Measurements from ENCODE around the gene FBXL13. TPM values are rescaled to one million over a fixed set of nuclear protein-coding genes. Genes with fewer than 3 reads are reported as not detected.
"Not testable (repeated sequence)": the region's sequence is repeated elsewhere in the genome, so short reads cannot be mapped to it uniquely, and the experiment has no call there.

The FBXL13 gene
- total and polyA plus RNA-seq, 2 experiments from 2014 or later, result 0.24 to 0.43 TPM

DNA sequence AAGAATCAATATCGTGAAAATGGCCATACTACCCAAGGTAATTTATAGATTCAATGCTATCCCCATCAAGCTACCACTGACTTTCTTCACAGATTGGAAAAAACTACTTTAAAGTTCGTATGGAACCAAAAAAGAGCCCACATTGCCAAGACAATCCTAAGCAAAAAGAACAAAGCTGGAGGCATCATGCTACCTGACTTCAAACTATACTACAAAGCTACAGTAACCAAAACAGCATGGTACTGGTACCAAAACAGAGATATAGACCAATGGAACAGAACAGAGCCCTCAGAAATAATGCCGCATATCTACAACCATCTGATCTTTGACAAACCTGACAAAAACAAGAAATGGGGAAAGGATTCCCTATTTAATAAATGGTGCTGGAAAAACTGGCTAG, 53.7 kb downstream of the FBXL13 start:
- H3K4me1 ChIP-seq (ENCODE audit: insufficient read depth); H3K4me2 ChIP-seq (ENCODE audit: unreplicated experiment); H3K27me3 ChIP-seq (replicated peaks; ENCODE audit: insufficient read depth); in situ Hi-C loops (cut with MboI); H3K27ac ChIP-seq; H3K79me2 ChIP-seq (ENCODE audit: insufficient read depth); H2AFZ ChIP-seq; DNase-seq; H3K4me3 ChIP-seq; H3K9me2 ChIP-seq (ENCODE audit: insufficient read depth); H3K9me3 ChIP-seq (ENCODE audit: low read depth); H3F3A ChIP-seq (ENCODE audit: insufficient read depth); H3K36me3 ChIP-seq (ENCODE audit: low read depth); H3K9ac ChIP-seq; H4K20me1 ChIP-seq (ENCODE audit: insufficient read depth): not testable (repeated sequence)
- 66 to 67% methylated on average over 2 to 3 of the region's 3 CpGs for WGBS, 2 experiments (ENCODE audit: low coverage in 1 of 2, low lambda C conversion rate in 2 of 2, missing lambda C conversion rate in 2 of 2)

DNA sequence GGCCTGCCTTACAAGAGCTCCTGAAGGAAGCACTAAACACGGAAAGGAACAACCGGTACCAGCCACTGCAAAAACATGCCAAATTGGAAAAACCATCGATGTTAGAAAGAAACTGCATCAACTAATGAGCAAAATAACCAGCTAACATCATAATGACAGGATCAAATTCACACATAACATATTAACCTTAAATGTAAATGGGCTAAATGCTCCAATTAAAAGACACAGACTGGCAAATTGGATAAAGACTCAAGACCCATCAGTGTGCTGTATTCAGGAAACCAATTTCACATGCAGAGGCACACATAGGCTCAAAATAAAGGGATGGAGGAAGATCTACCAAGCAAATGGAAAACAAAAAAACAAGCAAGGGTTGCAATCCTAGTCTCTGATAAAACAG, 56.3 kb downstream of the FBXL13 start:
- H3K4me1 ChIP-seq (ENCODE audit: insufficient read depth); H3K27me3 ChIP-seq (replicated peaks; ENCODE audit: insufficient read depth); H4K20me1 ChIP-seq (ENCODE audit: insufficient read depth); H3K9me2 ChIP-seq (ENCODE audit: insufficient read depth); H3F3A ChIP-seq (ENCODE audit: insufficient read depth); H3K9me3 ChIP-seq (ENCODE audit: low read depth); H3K79me2 ChIP-seq (ENCODE audit: insufficient read depth); H3K9ac ChIP-seq; H3K27ac ChIP-seq; DNase-seq; H3K4me3 ChIP-seq; H3K36me3 ChIP-seq (ENCODE audit: low read depth); H3K4me2 ChIP-seq (ENCODE audit: unreplicated experiment); in situ Hi-C loops (cut with MboI); H2AFZ ChIP-seq: not testable (repeated sequence)
- 66 to 81% methylated on average over 3 of the region's 3 CpGs for WGBS, 2 experiments (ENCODE audit: low coverage in 1 of 2, low lambda C conversion rate in 2 of 2, missing lambda C conversion rate in 2 of 2)

GRCh38 chr7:103011650-103012049, 62.9 kb downstream of the FBXL13 start:
- H3K79me2 ChIP-seq (ENCODE audit: insufficient read depth), result no peaks in the 10 kb centered on the region
- H3K36me3 ChIP-seq (ENCODE audit: low read depth), result no peaks in the 10 kb centered on the region
- H3K4me2 ChIP-seq (ENCODE audit: unreplicated experiment), result no peak overlapping the region
- TF ChIP-seq EZH2phosphoT487 (IDR thresholded peaks at IDR 0.05; ENCODE audit: insufficient read depth, low read depth), result no peak
- no peak for TF ChIP-seq EZH2 (IDR thresholded peaks at IDR 0.05; ENCODE audit: insufficient read depth, poor library complexity, severe bottlenecking)
- in situ Hi-C loops (cut with MboI), result no loop called here
- H3K9me2 ChIP-seq (ENCODE audit: insufficient read depth), result no peaks in the 10 kb centered on the region; the same call in 1 of the 2 replicates
- 48 to 53% methylated on average over 3 of the region's 3 CpGs for WGBS, 2 experiments (ENCODE audit: low coverage in 1 of 2, low lambda C conversion rate in 2 of 2, missing lambda C conversion rate in 2 of 2)
- no peaks in the 10 kb centered on the region for H3K9me3 ChIP-seq (ENCODE audit: low read depth)
- H3K27me3 ChIP-seq (replicated peaks; ENCODE audit: insufficient read depth), result no peaks in the 10 kb centered on the region
- H3K4me1 ChIP-seq (ENCODE audit: insufficient read depth), result no peaks in the 10 kb centered on the region; the same call in 1 of the 2 replicates
- H4K20me1 ChIP-seq (ENCODE audit: insufficient read depth), result no peaks in the 10 kb centered on the region
- H2AFZ ChIP-seq, result no peak overlapping the region
- no peaks in the 10 kb centered on the region for H3F3A ChIP-seq (ENCODE audit: insufficient read depth)
- no peak overlapping the region for H3K9ac ChIP-seq
- DNase-seq, result peak; percentile 12
- H3K4me3 ChIP-seq, result no peak overlapping the region
- no peak overlapping the region for H3K27ac ChIP-seq

GRCh38 chr7:103010211-103010610, 64.4 kb downstream of the FBXL13 start:
- H3K9me3 ChIP-seq (ENCODE audit: low read depth), result no peaks in the 10 kb centered on the region
- H3K4me2 ChIP-seq (ENCODE audit: unreplicated experiment), result no peak overlapping the region
- H2AFZ ChIP-seq, result no peak overlapping the region
- in situ Hi-C loops (cut with MboI), result no loop called here
- H3K9me2 ChIP-seq (ENCODE audit: insufficient read depth), result no peaks in the 10 kb centered on the region; the same call in 1 of the 2 replicates
- no peaks in the 10 kb centered on the region for H3K79me2 ChIP-seq (ENCODE audit: insufficient read depth)
- H4K20me1 ChIP-seq (ENCODE audit: insufficient read depth), result no peaks in the 10 kb centered on the region
- no peaks in the 10 kb centered on the region; the same call in 1 of the 2 replicates for H3K4me1 ChIP-seq (ENCODE audit: insufficient read depth)
- TF ChIP-seq EZH2phosphoT487 (IDR thresholded peaks at IDR 0.05; ENCODE audit: insufficient read depth, low read depth) (no peak), EZH2 (IDR thresholded peaks at IDR 0.05; ENCODE audit: insufficient read depth, poor library complexity, severe bottlenecking) (no peak)
- no peak overlapping the region for H3K9ac ChIP-seq
- no peak overlapping the region for H3K27ac ChIP-seq
- H3K27me3 ChIP-seq (replicated peaks; ENCODE audit: insufficient read depth), result no peaks in the 10 kb centered on the region
- no peak for DNase-seq
- H3K4me3 ChIP-seq, result no peak overlapping the region
- H3K36me3 ChIP-seq (ENCODE audit: low read depth), result no peaks in the 10 kb centered on the region
- 64 to 86% methylated on average over 1 of the region's 1 CpG for WGBS, 2 experiments (ENCODE audit: low coverage in 1 of 2, low lambda C conversion rate in 2 of 2, missing lambda C conversion rate in 2 of 2)
- H3F3A ChIP-seq (ENCODE audit: insufficient read depth), result no peaks in the 10 kb centered on the region

- DNase-seq, result no peak
- TF ChIP-seq EZH2phosphoT487 (IDR thresholded peaks at IDR 0.05; ENCODE audit: insufficient read depth, low read depth) (no peak), EZH2 (IDR thresholded peaks at IDR 0.05; ENCODE audit: insufficient read depth, poor library complexity, severe bottlenecking) (no peak)
- no peak overlapping the region for H3K4me3 ChIP-seq
- no peak overlapping the region for H2AFZ ChIP-seq
- no peaks in the 10 kb centered on the region; the same call in 1 of the 2 replicates for H3K4me1 ChIP-seq (ENCODE audit: insufficient read depth)
- H3K4me2 ChIP-seq (ENCODE audit: unreplicated experiment), result no peak overlapping the region
- H3K9me2 ChIP-seq (ENCODE audit: insufficient read depth), result no peaks in the 10 kb centered on the region; the same call in 1 of the 2 replicates
- H3K27ac ChIP-seq, result no peak overlapping the region
- no peaks in the 10 kb centered on the region for H3K9me3 ChIP-seq (ENCODE audit: low read depth)
- WGBS, 2 experiments (ENCODE audit: low coverage in 1 of 2, low lambda C conversion rate in 2 of 2, missing lambda C conversion rate in 2 of 2), result 62 to 71% methylated on average over 5 of the region's 5 CpGs
- no peaks in the 10 kb centered on the region for H3K79me2 ChIP-seq (ENCODE audit: insufficient read depth)
- H3K36me3 ChIP-seq (ENCODE audit: low read depth), result no peaks in the 10 kb centered on the region
- no peaks in the 10 kb centered on the region for H3K27me3 ChIP-seq (replicated peaks; ENCODE audit: insufficient read depth)
- H4K20me1 ChIP-seq (ENCODE audit: insufficient read depth), result no peaks in the 10 kb centered on the region
- H3K9ac ChIP-seq, result no peak overlapping the region
- in situ Hi-C loops (cut with MboI), result no loop called here
- no peaks in the 10 kb centered on the region for H3F3A ChIP-seq (ENCODE audit: insufficient read depth)
Measured at GRCh38 chr7:103009466-103010185, 65.0 kb downstream of the FBXL13 start.

All from GM23248 (cell line).